Endodermal cell (in vitro differentiated cells): ENCODE measurements around the gene LINGO4. TPM values are rescaled to one million over a fixed set of nuclear protein-coding genes. Genes with fewer than 3 reads are reported as not detected.

Source experiments
- DNase-seq: peaks from one replicate; pipeline ENCODE4 v3.0.0-alpha.2; 2017
- H3K27ac ChIP-seq: 2 replicates; pipeline ENCODE4 v1.5.1; 2013; ENCODE audit warnings: mild to moderate bottlenecking, low read depth, low read length, moderate library complexity
- H3K27me3 ChIP-seq: 2 replicates; pipeline ENCODE4 v1.6.1; 2013; ENCODE audit warnings: mild to moderate bottlenecking, low read length, moderate library complexity; ENCODE audit not compliant: insufficient read depth, control insufficient read depth, poor library complexity, severe bottlenecking
- H3K36me3 ChIP-seq: 2 replicates; pipeline ENCODE4 v1.7.0; 2013; ENCODE audit warnings: mild to moderate bottlenecking, low read length, moderate library complexity; ENCODE audit not compliant: control insufficient read depth, insufficient read depth
- H3K4me1 ChIP-seq: one replicate; pipeline ENCODE4 v1.7.0; 2013; ENCODE audit warnings: low read length; ENCODE audit not compliant: control insufficient read depth, insufficient read depth
- H3K4me3 ChIP-seq: 2 replicates; pipeline ENCODE4 v1.5.1; 2013; ENCODE audit warnings: mild to moderate bottlenecking, low read length, moderate library complexity
- H3K9ac ChIP-seq: 2 replicates; pipeline ENCODE4 v1.6.1; 2013; ENCODE audit warnings: mild to moderate bottlenecking, low read length, moderate library complexity; ENCODE audit not compliant: poor library complexity, severe bottlenecking; ENCODE audit errors: extremely low read depth
- H3K9me3 ChIP-seq: 2 replicates; pipeline ENCODE4 v1.6.1; 2013; ENCODE audit warnings: mild to moderate bottlenecking, low read length, moderate library complexity; ENCODE audit not compliant: control insufficient read depth
- H3K27ac Mint-ChIP-seq: 2 replicates; pipeline ENCODE4 v1.8.0; 2020; ENCODE audit warnings: mixed read lengths
- H3K27me3 Mint-ChIP-seq: 2 replicates; pipeline ENCODE4 v1.8.0; 2021; ENCODE audit warnings: mild to moderate bottlenecking, mixed read lengths; ENCODE audit not compliant: insufficient read depth
- H3K36me3 Mint-ChIP-seq: 2 replicates; pipeline ENCODE4 v1.8.0; 2020; ENCODE audit warnings: low read depth, mixed read lengths
- H3K4me1 Mint-ChIP-seq: 2 replicates; pipeline ENCODE4 v1.8.0; 2020; ENCODE audit warnings: mixed read lengths
- H3K4me3 Mint-ChIP-seq: 2 replicates; pipeline ENCODE4 v1.8.0; 2020; ENCODE audit warnings: mild to moderate bottlenecking, moderate library complexity, mixed read lengths
- H3K9me3 Mint-ChIP-seq: 2 replicates; pipeline ENCODE4 v1.8.0; 2020; ENCODE audit warnings: mild to moderate bottlenecking, mixed read lengths
- CTCF ChIP-seq: fragments of 200-600 bp; sonication (generic); conservative IDR thresholded peaks from 2 replicates; pipeline ENCODE4 v1.5.0; 2021; ENCODE audit warnings: antibody characterized with exemption, mild to moderate bottlenecking
- WGBS, 2 experiments: methylation state at CpG; one replicate each; pipeline versions ENCODE4 v1.1.5 to v1.1.7; 2013; ENCODE audit warnings: missing lambda C conversion rate in 2 of 2, mixed read lengths in 1 of 2; ENCODE audit not compliant: insufficient coverage in 1 of 2, insufficient read length in 1 of 2; 5-methylcytosine and 5-hydroxymethylcytosine counted together
- long read RNA-seq, 4 experiments: library from polyadenylated mRNA in 2 of 4; library from RNA in 1 of 4; library from capped mRNA in 1 of 4; stranded (forward) in 3 of 4; unstranded in 1 of 4; transcript quantifications; one replicate each; pipeline ENCODE4 v2.0.0, GENCODE V29; 2020 to 2021; ENCODE audit warnings: inconsistent platforms in 1 of 4
- polyA plus RNA-seq, 2 experiments: library from polyadenylated mRNA; stranded (reverse); fragments of 50-300 nt; gene quantifications; one replicate each; pipeline ENCODE4 v1.2.3, GENCODE V29; 2013
- total RNA-seq, 2 donors: library from RNA; stranded (reverse); fragmentation: NEBNext Ultra II Directional in 1 of 2; extraction: Animal tissue kit (Norgen Biotek cat#: 25700) in 1 of 2; gene quantifications; 2 replicates in 1 of 2; 3 replicates in 1 of 2; pipeline ENCODE4 v1.2.1, GENCODE V29; 2021

The LINGO4 gene
- not detected for total RNA-seq
- polyA plus RNA-seq (2013, experiment 1 of 2) = not detected
- polyA plus RNA-seq (2013, experiment 2 of 2) = not detected
- long read RNA-seq, experiment 1 = 0 reads
- long read RNA-seq, experiment 2 = 0 reads
- long read RNA-seq, experiment 3 = 0 reads
- long read RNA-seq, experiment 4 = 0 reads

GRCh38 chr1:151805066-151805820, at the start of gene LINGO4:
Gene LINGO4 (minus strand): TSS chr1:151805419. CDS start chr1:151802704, 2,715 bp downstream.
- Mint-ChIP-seq H3K36me3 (no peaks in the 10 kb centered on the region), H3K9me3 (no peaks in the 10 kb centered on the region), H3K27ac (no peak within 1 kb of the TSS), H3K4me1 (peaks cover 16% of the 10 kb centered on the region), H3K27me3 (peaks cover 10% of the 10 kb centered on the region), H3K4me3 (no peak within 1 kb of the TSS)
- Histone ChIP-seq H3K36me3 (no peaks in the 10 kb centered on the region), H3K27ac (no peak within 1 kb of the TSS), H3K9ac (no peak within 1 kb of the TSS), H3K9me3 (no peaks in the 10 kb centered on the region), H3K4me1 (no peaks in the 10 kb centered on the region), H3K27me3 (no peaks in the 10 kb centered on the region), H3K4me3 (no peak within 1 kb of the TSS)
- peak; percentile 39 for DNase-seq
- WGBS, 2 experiments = 88 to 94% methylated on average over 6 to 12 of the region's 12 CpGs
- TF ChIP-seq CTCF = no peak

GRCh38 chr1:151854658-151855057, 49.4 kb upstream of the LINGO4 start:
- no peak for TF ChIP-seq CTCF
- Mint-ChIP-seq H3K27ac (no peak overlapping the region), H3K4me3 (no peak overlapping the region), H3K36me3 (no peaks in the 10 kb centered on the region), H3K4me1 (no peaks in the 10 kb centered on the region), H3K9me3 (no peaks in the 10 kb centered on the region), H3K27me3 (peaks cover 57% of the 10 kb centered on the region)
- H3K4me1 ChIP-seq = no peaks in the 10 kb centered on the region
- 96 to 100% methylated on average over 6 to 7 of the region's 7 CpGs for WGBS, 2 experiments
- H3K27me3 ChIP-seq = no peaks in the 10 kb centered on the region
- DNase-seq = peak; percentile 32
- H3K27ac ChIP-seq = no peak overlapping the region
- no peak overlapping the region for H3K9ac ChIP-seq
- H3K36me3 ChIP-seq = no peaks in the 10 kb centered on the region
- H3K9me3 ChIP-seq = no peaks in the 10 kb centered on the region
- H3K4me3 ChIP-seq = no peak overlapping the region

GRCh38 chr1:151853411-151853943, 48.3 kb upstream of the LINGO4 start, which contains the start of gene THEM5:
Gene THEM5 (minus strand): TSS chr1:151853712. CDS start chr1:151853565, 147 bp downstream.
- Mint-ChIP-seq H3K36me3 (no peaks in the 10 kb centered on the region), H3K9me3 (no peaks in the 10 kb centered on the region), H3K27me3 (peaks cover 46% of the 10 kb centered on the region), H3K4me3 (no peak within 1 kb of the TSS), H3K4me1 (no peaks in the 10 kb centered on the region), H3K27ac (no peak within 1 kb of the TSS)
- DNase-seq = no peak
- H3K9ac ChIP-seq = no peak within 1 kb of the TSS
- H3K27me3 ChIP-seq = no peaks in the 10 kb centered on the region
- no peaks in the 10 kb centered on the region for H3K36me3 ChIP-seq
- 80 to 86% methylated on average over 1 to 5 of the region's 5 CpGs for WGBS, 2 experiments
- H3K9me3 ChIP-seq = no peaks in the 10 kb centered on the region
- TF ChIP-seq CTCF = no peak
- H3K4me1 ChIP-seq = no peaks in the 10 kb centered on the region
- no peak within 1 kb of the TSS for H3K27ac ChIP-seq
- H3K4me3 ChIP-seq = no peak within 1 kb of the TSS
